ENCODE measurements around the gene RIPPLY1. TPM values are rescaled to one million over a fixed set of nuclear protein-coding genes. Genes with fewer than 3 reads are reported as not detected.

Gene RIPPLY1, protein sequence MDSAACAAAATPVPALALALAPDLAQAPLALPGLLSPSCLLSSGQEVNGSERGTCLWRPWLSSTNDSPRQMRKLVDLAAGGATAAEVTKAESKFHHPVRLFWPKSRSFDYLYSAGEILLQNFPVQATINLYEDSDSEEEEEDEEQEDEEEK
- total RNA-seq, result 0.13 TPM in 1 of 2 replicates, not detected in the other

DNA sequence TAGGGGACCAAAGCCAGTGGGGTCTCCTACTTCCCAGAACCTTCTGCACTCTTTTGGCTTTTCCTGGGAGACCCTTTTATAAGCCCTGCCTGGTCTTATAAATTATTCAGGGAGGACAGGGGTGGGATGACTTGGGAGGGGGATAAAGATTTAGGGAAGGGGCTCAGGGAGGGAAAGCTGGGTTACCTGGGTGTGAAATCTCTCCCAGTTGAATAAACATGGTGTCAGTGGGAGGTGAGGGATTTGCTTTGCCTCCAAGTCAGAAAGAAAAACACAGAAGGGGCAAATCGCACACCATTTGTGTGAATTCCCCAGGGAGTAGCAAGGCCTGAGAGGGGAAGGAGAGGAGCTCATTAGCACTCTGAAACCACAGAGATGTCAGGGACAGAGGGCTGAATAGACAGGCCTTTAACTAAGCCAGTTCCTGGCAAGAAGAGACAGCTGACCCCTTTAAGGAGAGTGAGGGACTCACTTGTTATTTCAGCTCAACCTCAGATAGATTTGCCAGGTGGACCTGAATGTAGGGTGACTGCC, at the start of gene RIPPLY1:
Gene RIPPLY1, minus strand, starts transcription at position 51 of the 534 bp plus-strand sequence. CDS start 54 bp downstream, outside the sequence.
- DNase-seq (ENCODE audit: low read depth) (no peak), FAIRE-seq (no peak)
- TF ChIP-seq CTCF (IDR thresholded peaks at IDR 0.05; ENCODE audit: insufficient read depth, low read length, severe bottlenecking), result no peak

GRCh38 chrX:106952538-106952937, 49.4 kb upstream of the RIPPLY1 start:
- TF ChIP-seq CTCF (IDR thresholded peaks at IDR 0.05; ENCODE audit: insufficient read depth, low read length, severe bottlenecking), result no peak
- Histone ChIP-seq H3K4me3 (ENCODE audit: low read depth, low read length) (no peak overlapping the region), H3K36me3 (ENCODE audit: control insufficient read depth, insufficient read depth, low read length) (no peaks in the 10 kb centered on the region), H3K27me3 (ENCODE audit: control insufficient read depth, insufficient read depth, low read length) (no peaks in the 10 kb centered on the region)
- DNase-seq (ENCODE audit: low read depth) (no peak), FAIRE-seq (no peak)

More for the DNA sequence above, at the start of gene RIPPLY1:
- H3K4me3 ChIP-seq (ENCODE audit: low read depth, low read length), result no peak within 1 kb of the TSS
- no peaks in the 10 kb centered on the region for H3K27me3 ChIP-seq (ENCODE audit: control insufficient read depth, insufficient read depth, low read length)
- H3K36me3 ChIP-seq (ENCODE audit: control insufficient read depth, insufficient read depth, low read length), result no peaks in the 10 kb centered on the region

DNA sequence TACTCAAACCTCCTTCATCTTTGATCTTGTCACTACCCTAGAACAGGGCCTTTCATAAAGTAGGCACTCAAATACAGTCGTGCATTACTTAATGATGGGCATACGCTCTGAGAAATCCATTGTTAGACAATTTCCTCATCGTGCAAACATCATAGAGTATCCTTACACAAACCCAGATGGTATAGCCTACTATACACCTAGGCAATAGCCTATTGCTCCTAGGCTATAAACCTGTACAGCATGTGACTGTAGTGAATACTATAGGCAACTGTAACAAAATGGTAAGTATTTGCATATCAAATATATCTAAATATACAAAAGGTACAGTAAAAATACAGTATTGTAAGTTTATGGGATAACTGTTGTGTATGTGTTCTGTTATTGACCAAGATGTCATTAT, 48.9 kb upstream of the RIPPLY1 start:
- H3K27me3 ChIP-seq (ENCODE audit: control insufficient read depth, insufficient read depth, low read length), result no peaks in the 10 kb centered on the region
- no peak for TF ChIP-seq CTCF (IDR thresholded peaks at IDR 0.05; ENCODE audit: insufficient read depth, low read length, severe bottlenecking)
- no peak overlapping the region for H3K4me3 ChIP-seq (ENCODE audit: low read depth, low read length)
- DNase-seq (ENCODE audit: low read depth) (no peak), FAIRE-seq (no peak)
- H3K36me3 ChIP-seq (ENCODE audit: control insufficient read depth, insufficient read depth, low read length), result no peaks in the 10 kb centered on the region

DNA sequence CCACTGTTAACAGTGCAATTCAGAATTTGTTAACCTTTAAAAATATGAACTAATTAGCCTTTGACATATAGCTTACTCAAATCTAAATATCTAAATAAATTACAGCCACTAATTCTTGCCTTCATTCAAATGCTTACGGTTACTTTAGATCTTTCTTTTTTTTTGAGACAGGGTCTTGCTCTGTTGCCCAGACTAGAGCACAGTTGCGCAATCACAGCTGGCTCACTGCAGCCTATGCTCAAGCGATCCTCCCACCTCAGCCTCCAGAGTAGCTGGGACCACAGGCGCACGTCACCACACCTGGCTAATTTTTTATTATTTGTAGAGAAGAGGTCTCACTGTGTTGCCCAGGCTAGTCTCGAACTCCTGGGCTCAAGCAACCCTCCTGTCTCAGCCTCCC, 48.1 kb upstream of the RIPPLY1 start:
- Histone ChIP-seq H3K4me3 (ENCODE audit: low read depth, low read length) (no peak overlapping the region), H3K36me3 (ENCODE audit: control insufficient read depth, insufficient read depth, low read length) (no peaks in the 10 kb centered on the region), H3K27me3 (ENCODE audit: control insufficient read depth, insufficient read depth, low read length) (no peaks in the 10 kb centered on the region)
- no peak for DNase-seq (ENCODE audit: low read depth)
- FAIRE-seq, result no peak
- TF ChIP-seq CTCF (IDR thresholded peaks at IDR 0.05; ENCODE audit: insufficient read depth, low read length, severe bottlenecking), result no peak

DNA sequence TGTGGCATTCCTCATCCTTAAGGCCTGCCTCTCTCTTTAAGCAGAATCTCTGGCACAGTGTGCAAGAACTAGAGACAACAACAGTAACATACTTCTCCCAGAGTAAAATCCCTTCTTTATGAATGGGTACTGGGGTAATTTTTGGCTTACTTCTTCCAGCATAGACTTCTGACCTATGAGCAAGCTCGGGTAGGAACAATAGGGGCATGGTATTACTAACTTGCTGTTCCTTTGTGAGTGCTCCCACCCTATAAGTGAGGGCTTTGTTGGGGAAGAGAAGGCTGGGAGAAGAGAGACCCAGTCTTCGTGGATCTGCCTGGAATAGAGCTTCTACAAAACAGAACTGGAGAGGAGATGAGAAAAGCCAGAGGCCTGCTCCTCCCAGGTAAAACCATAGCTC, 47.2 kb upstream of the RIPPLY1 start:
- DNase-seq (ENCODE audit: low read depth) (no peak), FAIRE-seq (no peak)

More for the DNA sequence above, 47.2 kb upstream of the RIPPLY1 start:
- no peak for TF ChIP-seq CTCF (IDR thresholded peaks at IDR 0.05; ENCODE audit: insufficient read depth, low read length, severe bottlenecking)
- Histone ChIP-seq H3K36me3 (ENCODE audit: control insufficient read depth, insufficient read depth, low read length) (no peaks in the 10 kb centered on the region), H3K4me3 (ENCODE audit: low read depth, low read length) (no peak overlapping the region), H3K27me3 (ENCODE audit: control insufficient read depth, insufficient read depth, low read length) (no peaks in the 10 kb centered on the region)

All from bronchial epithelial cell (primary cell).